Keratinocyte (primary cell): ENCODE measurements around the gene SLAMF8. TPM values are rescaled to one million over a fixed set of nuclear protein-coding genes. Genes with fewer than 3 reads are reported as not detected.
A peak's percentile ranks its signal among the peaks of the same experiment; 100 is the strongest.

ENCODE experiments used
- DNase-seq: peaks from one replicate; pipeline ENCODE4 v3.0.0-alpha.2; 2011; ENCODE audit warnings: low read depth, missing footprints, low spot score
- FAIRE-seq: peaks from 2 replicates; lab custom pipeline; 2011; peaks lifted over from hg19 to GRCh38; lab: Jason Lieb, UNC
- H2AFZ ChIP-seq: 2 replicates; pipeline ENCODE4 v1.6.0; 2012; ENCODE audit warnings: low read length, control low read depth, inconsistent platforms; ENCODE audit not compliant: control insufficient read depth
- H3K27ac ChIP-seq: 2 replicates; pipeline ENCODE4 v1.5.1; 2011; ENCODE audit warnings: low read length; ENCODE audit not compliant: control insufficient read depth, insufficient read depth
- H3K27me3 ChIP-seq: 3 replicates; pipeline ENCODE4 v1.6.0; 2011; ENCODE audit warnings: low read length; ENCODE audit not compliant: control insufficient read depth, insufficient read depth; ENCODE audit errors: extremely low read depth
- H3K36me3 ChIP-seq, 2 experiments: 2 replicates in 1 of 2; 3 replicates in 1 of 2; pipeline ENCODE4 v1.5.1; 2011; ENCODE audit warnings: low read length in 2 of 2, mild to moderate bottlenecking in 1 of 2; ENCODE audit not compliant: control insufficient read depth in 2 of 2, insufficient read depth in 2 of 2; ENCODE audit errors: extremely low read depth in 1 of 2
- H3K4me1 ChIP-seq: 3 replicates; pipeline ENCODE4 v1.5.1; 2011; ENCODE audit warnings: low read length; ENCODE audit not compliant: control insufficient read depth, insufficient read depth; ENCODE audit errors: extremely low read depth
- H3K4me2 ChIP-seq: 3 replicates; pipeline ENCODE4 v1.6.0; 2011; ENCODE audit warnings: low read depth, low read length; ENCODE audit not compliant: control insufficient read depth, insufficient read depth; ENCODE audit errors: extremely low read depth
- H3K4me3 ChIP-seq, 3 experiments: fragments of 200-600 bp in 1 of 3; sonication (generic) in 1 of 3; 2 replicates in 2 of 3; 3 replicates in 1 of 3; pipeline ENCODE4 v1.5.1; 2011 to 2016; ENCODE audit warnings: low read length in 3 of 3, mild to moderate bottlenecking in 3 of 3, control low read depth in 2 of 3, inconsistent platforms in 1 of 3, low read depth in 1 of 3, mixed read lengths in 1 of 3, mixed run types in 1 of 3, moderate library complexity in 1 of 3; ENCODE audit not compliant: control insufficient read depth in 2 of 3, insufficient read depth in 2 of 3; ENCODE audit errors: extremely low read depth in 1 of 3
- H3K79me2 ChIP-seq: 2 replicates; pipeline ENCODE4 v1.6.0; 2012; ENCODE audit warnings: low read length; ENCODE audit not compliant: control insufficient read depth, insufficient read depth
- H3K9ac ChIP-seq: 3 replicates; pipeline ENCODE4 v1.6.0; 2011; ENCODE audit warnings: low read length; ENCODE audit not compliant: control insufficient read depth, insufficient read depth; ENCODE audit errors: extremely low read depth
- H3K9me1 ChIP-seq: 3 replicates; pipeline ENCODE4 v1.6.0; 2011; ENCODE audit warnings: low read length; ENCODE audit not compliant: control insufficient read depth, insufficient read depth; ENCODE audit errors: extremely low read depth
- H3K9me3 ChIP-seq: 2 replicates; pipeline ENCODE4 v1.5.1; 2012; ENCODE audit warnings: low read depth, low read length; ENCODE audit not compliant: control insufficient read depth
- H4K20me1 ChIP-seq: 3 replicates; pipeline ENCODE4 v1.6.0; 2011; ENCODE audit warnings: low read length; ENCODE audit not compliant: control insufficient read depth, insufficient read depth; ENCODE audit errors: extremely low read depth
- EZH2 ChIP-seq: IDR thresholded peaks from one replicate; pipeline ENCODE4 v1.6.1; 2012; ENCODE audit warnings: inconsistent platforms, mild to moderate bottlenecking, low read length, moderate library complexity
- dilution Hi-C: fragments of 300-500 bp; cut with MboI; formaldehyde crosslinking; loops from one replicate; pipeline ENCODE4 v1.7.0; 2020; ENCODE audit warnings: low sequenced_read_pairs; ENCODE audit not compliant: extremely low pct_ligation_motif_present
- polyA plus RNA-seq, 5 experiments: library from polyadenylated mRNA; depleted of rRNA in 3 of 5; stranded (reverse) in 3 of 5; stranded (forward) in 1 of 5; unstranded in 1 of 5; fragments of >200 nt; gene quantifications; 1 replicate in 1 of 5; 2 replicates in 3 of 5; 3 replicates in 1 of 5; pipeline versions ENCODE4 v1.2.1 to v1.2.3, GENCODE V29; 2011 to 2012; ENCODE audit warnings: missing spikeins in 2 of 5, low read depth in 1 of 5, low replicate concordance in 1 of 5
- TF ChIP-seq, protein P1 (sequence below), 3 experiments: IDR thresholded peaks in 1 of 3; conservative IDR thresholded peaks in 1 of 3; optimal IDR thresholded peaks in 1 of 3; 2 replicates in 2 of 3; 3 replicates in 1 of 3; pipeline versions ENCODE3 to v1.5.1; 2011; ENCODE audit warnings: low read length in 3 of 3, mild to moderate bottlenecking in 3 of 3, moderate library complexity in 2 of 3, control low read depth in 1 of 3, inconsistent platforms in 1 of 3; ENCODE audit not compliant: insufficient read depth in 2 of 3; ENCODE audit errors: extremely low read depth in 1 of 3

The SLAMF8 gene
- polyA plus RNA-seq, 1 donor (not counting 4 experiments of a cell fraction or from before 2014, with no cell fraction given): not detected

DNA sequence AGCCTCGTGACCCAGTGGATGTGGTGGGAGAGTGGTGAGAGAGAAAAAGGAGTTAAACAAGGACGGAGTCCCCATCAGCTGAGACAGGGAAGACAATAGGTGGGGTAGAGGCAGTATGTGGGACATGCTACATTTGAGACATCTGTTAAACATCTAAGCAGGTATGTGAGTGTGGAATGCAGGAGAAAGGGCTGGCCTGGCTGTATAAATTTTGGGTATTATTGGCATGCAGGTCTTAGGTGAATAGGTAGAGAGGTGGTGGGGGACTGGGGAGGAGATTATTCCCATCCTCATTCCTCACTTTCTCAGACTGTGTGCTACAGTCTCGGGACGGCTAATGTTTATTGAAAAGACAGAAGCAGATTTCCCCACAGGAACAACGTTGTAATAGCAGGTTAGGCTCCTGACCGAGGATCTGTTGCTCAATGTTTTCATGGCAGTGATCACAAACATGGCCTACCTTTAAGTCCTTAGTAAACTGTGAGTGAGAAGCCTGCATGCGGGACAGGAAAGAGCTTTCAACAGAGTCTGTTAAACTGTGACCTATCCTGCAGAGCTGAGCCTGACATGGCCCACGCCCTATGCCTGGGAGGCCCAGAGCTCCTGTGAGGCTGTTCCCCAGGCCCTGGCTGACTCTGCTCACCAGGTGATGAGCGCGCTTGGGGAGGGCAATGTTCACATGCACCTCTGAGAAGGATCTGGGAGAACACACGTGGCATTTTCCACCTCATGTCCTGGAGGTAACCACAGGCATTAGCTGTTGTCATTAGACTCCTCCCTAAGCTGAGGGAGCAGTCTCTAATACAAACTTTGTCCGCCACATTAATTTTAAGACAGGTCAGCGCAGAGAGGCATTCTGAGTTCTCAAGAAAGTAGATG lies 19.3 kb downstream of the SLAMF8 start:
- H3K27ac ChIP-seq: no peak overlapping the region

GRCh38 chr1:159847231-159847630 lies 20.6 kb downstream of the SLAMF8 start:
- FAIRE-seq: no peak
- no peak overlapping the region for H3K27ac ChIP-seq

More for the DNA sequence above, 19.3 kb downstream of the SLAMF8 start:
- FAIRE-seq (peak; percentile 64), DNase-seq (no peak)
- H3K4me2 ChIP-seq: no peak overlapping the region
- no peaks in the 10 kb centered on the region for H4K20me1 ChIP-seq
- H3K9ac ChIP-seq: no peak overlapping the region
- H3K4me3 ChIP-seq: no peak overlapping the region
- peaks cover 23% of the 10 kb centered on the region for H3K4me1 ChIP-seq
- no peaks in the 10 kb centered on the region for H3K27me3 ChIP-seq
- no peaks in the 10 kb centered on the region for H3K9me3 ChIP-seq
- TF ChIP-seq EZH2: no peak
- TF ChIP-seq, protein P1, sequence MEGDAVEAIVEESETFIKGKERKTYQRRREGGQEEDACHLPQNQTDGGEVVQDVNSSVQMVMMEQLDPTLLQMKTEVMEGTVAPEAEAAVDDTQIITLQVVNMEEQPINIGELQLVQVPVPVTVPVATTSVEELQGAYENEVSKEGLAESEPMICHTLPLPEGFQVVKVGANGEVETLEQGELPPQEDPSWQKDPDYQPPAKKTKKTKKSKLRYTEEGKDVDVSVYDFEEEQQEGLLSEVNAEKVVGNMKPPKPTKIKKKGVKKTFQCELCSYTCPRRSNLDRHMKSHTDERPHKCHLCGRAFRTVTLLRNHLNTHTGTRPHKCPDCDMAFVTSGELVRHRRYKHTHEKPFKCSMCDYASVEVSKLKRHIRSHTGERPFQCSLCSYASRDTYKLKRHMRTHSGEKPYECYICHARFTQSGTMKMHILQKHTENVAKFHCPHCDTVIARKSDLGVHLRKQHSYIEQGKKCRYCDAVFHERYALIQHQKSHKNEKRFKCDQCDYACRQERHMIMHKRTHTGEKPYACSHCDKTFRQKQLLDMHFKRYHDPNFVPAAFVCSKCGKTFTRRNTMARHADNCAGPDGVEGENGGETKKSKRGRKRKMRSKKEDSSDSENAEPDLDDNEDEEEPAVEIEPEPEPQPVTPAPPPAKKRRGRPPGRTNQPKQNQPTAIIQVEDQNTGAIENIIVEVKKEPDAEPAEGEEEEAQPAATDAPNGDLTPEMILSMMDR (optimal IDR thresholded peaks at IDR 0.05 in 1 of 3, IDR thresholded peaks at IDR 0.05 in 1 of 3, conservative IDR thresholded peaks at IDR 0.05 in 1 of 3; ENCODE audit: extremely low read depth in 1 of 3, insufficient read depth in 2 of 3, low read length in 3 of 3): peak in 2 of 3 experiments; percentile 3 to 8
- H2AFZ ChIP-seq: peak overlapping the region; percentile 31
- H3K79me2 ChIP-seq: no peaks in the 10 kb centered on the region
- H3K9me1 ChIP-seq: no peaks in the 10 kb centered on the region
- dilution Hi-C loops: no loop called here
- H3K36me3 ChIP-seq: no peaks in the 10 kb centered on the region

More at GRCh38 chr1:159847231-159847630, 20.6 kb downstream of the SLAMF8 start:
- no peak overlapping the region for H3K9ac ChIP-seq
- no peak for DNase-seq
- H2AFZ ChIP-seq: no peak overlapping the region
- no peaks in the 10 kb centered on the region for H3K9me1 ChIP-seq
- H3K36me3 ChIP-seq: no peaks in the 10 kb centered on the region
- dilution Hi-C loops: no loop called here
- H4K20me1 ChIP-seq: no peaks in the 10 kb centered on the region
- H3K79me2 ChIP-seq: no peaks in the 10 kb centered on the region
- no peak overlapping the region for H3K4me2 ChIP-seq
- no peaks in the 10 kb centered on the region for H3K9me3 ChIP-seq
- H3K27me3 ChIP-seq: no peaks in the 10 kb centered on the region
- TF ChIP-seq EZH2: no peak
- TF ChIP-seq, protein P1 (optimal IDR thresholded peaks at IDR 0.05 in 1 of 3, IDR thresholded peaks at IDR 0.05 in 1 of 3, conservative IDR thresholded peaks at IDR 0.05 in 1 of 3; ENCODE audit: extremely low read depth in 1 of 3, insufficient read depth in 2 of 3, low read length in 3 of 3): no peak
- H3K4me3 ChIP-seq: no peak overlapping the region
- H3K4me1 ChIP-seq: peaks cover 23% of the 10 kb centered on the region
